ENCODE results near the gene DSCAML1.

The DSCAML1 gene

GRCh38 chr11:117603932-117604331 is 193.1 kb downstream of the DSCAML1 start:
- no peak for TF ChIP-seq CTCF (IDR thresholded peaks at IDR 0.05; ENCODE audit: low read length, missing control alignments)
- DNase-seq (ENCODE audit: low read depth) = no peak
- no peak overlapping the region for H3K4me3 ChIP-seq (replicated peaks; ENCODE audit: low read depth, low read length)

DNA sequence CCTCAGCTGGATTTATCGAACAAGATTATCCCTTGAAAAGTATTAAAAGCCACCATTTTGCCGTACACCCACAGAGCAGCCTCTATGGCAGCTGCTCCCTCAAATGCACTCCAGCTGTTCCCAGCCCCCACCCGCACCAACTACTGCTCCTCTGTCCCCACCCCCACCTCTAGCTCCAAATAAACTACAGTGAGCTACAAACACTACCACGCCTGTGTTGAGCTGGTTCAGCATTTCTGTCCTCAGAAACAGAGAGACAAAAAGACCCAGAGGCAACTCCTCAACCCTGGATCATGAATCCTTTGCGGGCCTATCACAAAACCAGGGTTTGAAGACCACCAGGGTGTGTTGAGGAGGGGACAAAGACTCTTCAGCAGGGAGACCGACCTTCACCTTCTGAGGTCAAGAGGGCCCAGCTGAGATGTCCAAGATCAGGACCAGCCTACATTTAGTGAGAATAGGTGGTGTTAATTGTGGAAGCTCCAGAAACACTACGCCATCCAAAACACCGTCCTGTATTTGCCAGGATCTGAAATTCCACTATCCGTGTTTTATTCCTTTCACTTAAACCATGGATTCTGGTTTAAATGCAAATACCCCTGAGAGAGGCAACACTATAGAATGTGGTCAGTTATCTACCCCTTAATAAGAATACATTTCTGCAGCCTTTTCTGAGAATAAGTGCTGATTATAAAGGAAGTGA is 195.9 kb downstream of the DSCAML1 start:
- TF ChIP-seq CTCF (IDR thresholded peaks at IDR 0.05; ENCODE audit: low read length, missing control alignments) = no peak
- DNase-seq (ENCODE audit: low read depth) = no peak
- no peak overlapping the region for H3K4me3 ChIP-seq (replicated peaks; ENCODE audit: low read depth, low read length)

GRCh38 chr11:117600234-117600783 is 196.7 kb downstream of the DSCAML1 start:
- no peak for DNase-seq (ENCODE audit: low read depth)
- H3K4me3 ChIP-seq (replicated peaks; ENCODE audit: low read depth, low read length) = no peak overlapping the region
- no peak for TF ChIP-seq CTCF (IDR thresholded peaks at IDR 0.05; ENCODE audit: low read length, missing control alignments)

DNA sequence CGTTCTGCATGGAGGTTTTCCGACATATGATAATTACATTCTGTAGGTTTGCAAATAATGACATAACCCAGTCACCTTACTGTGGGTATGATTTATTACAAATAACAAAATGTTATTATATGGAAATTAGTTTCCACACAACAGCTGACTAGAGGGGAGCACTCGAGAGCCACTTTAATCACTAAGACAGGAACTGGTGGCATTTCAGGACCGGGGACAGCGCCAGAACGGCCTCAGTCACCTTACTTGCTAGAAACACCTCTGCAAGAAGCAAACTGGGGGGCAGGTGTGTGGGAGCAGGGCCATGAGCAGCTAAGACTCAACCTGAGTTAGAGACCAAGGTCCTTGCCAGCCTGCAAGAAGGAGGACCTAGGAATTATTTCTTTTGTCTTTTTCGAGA is 199.9 kb downstream of the DSCAML1 start:
- no peak for TF ChIP-seq CTCF (IDR thresholded peaks at IDR 0.05; ENCODE audit: low read length, missing control alignments)
- peak; percentile 47 for DNase-seq (ENCODE audit: low read depth)
- H3K4me3 ChIP-seq (replicated peaks; ENCODE audit: low read depth, low read length) = no peak overlapping the region

- no peak for DNase-seq (ENCODE audit: low read depth)
- no peak for TF ChIP-seq CTCF (IDR thresholded peaks at IDR 0.05; ENCODE audit: low read length, missing control alignments)
- no peak overlapping the region for H3K4me3 ChIP-seq (replicated peaks; ENCODE audit: low read depth, low read length)
These were observed 201.6 kb downstream of the DSCAML1 start for GRCh38 chr11:117595440-117595839.

DNA sequence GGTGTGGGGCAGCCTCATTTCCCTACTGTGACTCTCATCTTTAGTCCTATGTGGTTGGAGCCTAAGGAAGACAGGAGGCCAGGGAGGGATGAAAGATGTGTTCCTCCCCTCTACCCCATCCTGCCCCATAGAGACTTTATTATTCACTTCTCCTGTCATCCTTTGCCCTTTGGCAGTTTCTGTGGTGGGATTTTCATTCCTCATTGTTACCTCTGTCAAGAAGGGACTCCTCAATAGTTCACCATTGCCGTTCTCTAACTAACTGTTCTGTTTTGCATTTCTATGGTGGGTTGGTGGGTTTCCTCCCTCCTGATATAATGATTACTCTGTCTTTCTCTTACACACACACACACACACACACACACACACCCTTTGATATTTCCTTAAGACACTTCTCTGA is 202.3 kb downstream of the DSCAML1 start:
- no peak for DNase-seq (ENCODE audit: low read depth)
- H3K4me3 ChIP-seq (replicated peaks; ENCODE audit: low read depth, low read length) = no peak overlapping the region
- no peak for TF ChIP-seq CTCF (IDR thresholded peaks at IDR 0.05; ENCODE audit: low read length, missing control alignments)

DNA sequence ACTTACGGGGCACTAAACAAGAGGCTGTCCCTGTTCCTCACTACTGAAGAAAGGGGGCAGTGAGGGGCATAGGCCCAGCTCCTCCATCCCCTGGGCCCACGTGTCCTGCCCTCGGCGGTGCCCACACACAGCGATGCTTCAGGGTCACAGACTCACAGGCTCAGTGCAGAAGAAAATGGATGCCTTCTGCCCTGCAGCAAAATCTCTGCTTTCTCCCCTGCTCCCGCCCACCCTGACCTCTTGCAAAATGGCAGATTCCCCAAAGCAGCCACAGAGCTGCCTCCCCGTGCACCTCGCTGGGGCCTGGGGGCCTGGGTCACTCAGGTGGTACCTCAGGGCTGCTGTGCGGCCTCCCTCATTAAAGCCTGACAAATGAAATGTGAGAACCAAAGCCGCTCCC is 204.0 kb downstream of the DSCAML1 start:
- no peak for DNase-seq (ENCODE audit: low read depth)
- no peak for TF ChIP-seq CTCF (IDR thresholded peaks at IDR 0.05; ENCODE audit: low read length, missing control alignments)

More for the DNA sequence above, 204.0 kb downstream of the DSCAML1 start:
- no peak overlapping the region for H3K4me3 ChIP-seq (replicated peaks; ENCODE audit: low read depth, low read length)
